HEK293 (cell line): ENCODE measurements around the gene CELF1.

ENCODE experiments used
- CTCF ChIP-seq: fragments of 450-650 bp; formaldehyde crosslinking; IDR thresholded peaks from 2 replicates; pipeline ENCODE4 v1.5.1; 2016; ENCODE audit warnings: missing biosample characterization, missing genetic modification characterization
- REST ChIP-seq: fragments of 450-650 bp; formaldehyde crosslinking; IDR thresholded peaks from 2 replicates; pipeline ENCODE4 v1.5.1; 2016; ENCODE audit warnings: missing biosample characterization, missing genetic modification characterization
- ZNF362 ChIP-seq: fragments of 450-650 bp; formaldehyde crosslinking; IDR thresholded peaks from 2 replicates; pipeline ENCODE4 v1.5.1; 2016; ENCODE audit warnings: missing biosample characterization, missing genetic modification characterization
- ZNF549 ChIP-seq: fragments of 450-650 bp; IDR thresholded peaks from 2 replicates; pipeline ENCODE4 v1.5.1; 2018; ENCODE audit warnings: missing biosample characterization, missing genetic modification characterization, mild to moderate bottlenecking, inconsistent platforms, moderate library complexity
- ZNF777 ChIP-seq: fragments of 450-650 bp; formaldehyde crosslinking; IDR thresholded peaks from 2 replicates; pipeline ENCODE4 v1.5.1; 2017; ENCODE audit warnings: missing biosample characterization, missing genetic modification characterization, borderline replicate concordance

- TF ChIP-seq CTCF (tag by site-specific recombination) (no peak), ZNF362 (tag by site-specific recombination) (no peak), ZNF777 (no peak), REST (tag by site-specific recombination) (no peak), ZNF549 (tag by site-specific recombination) (no peak)
Measured at GRCh38 chr11:47443817-47444216, 109.1 kb downstream of the CELF1 start.
